ENCODE measurements around the gene CTNNA3. TPM values are rescaled to one million over a fixed set of nuclear protein-coding genes. Genes with fewer than 3 reads are reported as not detected.
A peak's percentile ranks its signal among the peaks of the same experiment; 100 is the strongest.

Gene CTNNA3
- total RNA-seq, 6 donors from 2014 or later = 0.20 to 2.0 TPM; not detected in 4

- Histone ChIP-seq H3K9me3 (no peaks in the 10 kb centered on the region), H3K36me3 (no peaks in the 10 kb centered on the region), H3K4me3 (no peak overlapping the region), H3K27ac (no peak overlapping the region), H3K4me1 (no peaks in the 10 kb centered on the region), H3K27me3 (no peaks in the 10 kb centered on the region)
- ATAC-seq (ENCODE audit: low FRiP score in 2 of 2) (no peak), DNase-seq (no peak)
- TF ChIP-seq EP300 (IDR thresholded peaks at IDR 0.05) (no peak), POLR2A (IDR thresholded peaks at IDR 0.05) (no peak), POLR2AphosphoS5 (IDR thresholded peaks at IDR 0.05) (no peak)
- TF ChIP-seq, protein P1, sequence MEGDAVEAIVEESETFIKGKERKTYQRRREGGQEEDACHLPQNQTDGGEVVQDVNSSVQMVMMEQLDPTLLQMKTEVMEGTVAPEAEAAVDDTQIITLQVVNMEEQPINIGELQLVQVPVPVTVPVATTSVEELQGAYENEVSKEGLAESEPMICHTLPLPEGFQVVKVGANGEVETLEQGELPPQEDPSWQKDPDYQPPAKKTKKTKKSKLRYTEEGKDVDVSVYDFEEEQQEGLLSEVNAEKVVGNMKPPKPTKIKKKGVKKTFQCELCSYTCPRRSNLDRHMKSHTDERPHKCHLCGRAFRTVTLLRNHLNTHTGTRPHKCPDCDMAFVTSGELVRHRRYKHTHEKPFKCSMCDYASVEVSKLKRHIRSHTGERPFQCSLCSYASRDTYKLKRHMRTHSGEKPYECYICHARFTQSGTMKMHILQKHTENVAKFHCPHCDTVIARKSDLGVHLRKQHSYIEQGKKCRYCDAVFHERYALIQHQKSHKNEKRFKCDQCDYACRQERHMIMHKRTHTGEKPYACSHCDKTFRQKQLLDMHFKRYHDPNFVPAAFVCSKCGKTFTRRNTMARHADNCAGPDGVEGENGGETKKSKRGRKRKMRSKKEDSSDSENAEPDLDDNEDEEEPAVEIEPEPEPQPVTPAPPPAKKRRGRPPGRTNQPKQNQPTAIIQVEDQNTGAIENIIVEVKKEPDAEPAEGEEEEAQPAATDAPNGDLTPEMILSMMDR (IDR thresholded peaks at IDR 0.05) = no peak
Measured at GRCh38 chr10:66934711-66935110, 761.3 kb downstream of the CTNNA3 start.

DNA sequence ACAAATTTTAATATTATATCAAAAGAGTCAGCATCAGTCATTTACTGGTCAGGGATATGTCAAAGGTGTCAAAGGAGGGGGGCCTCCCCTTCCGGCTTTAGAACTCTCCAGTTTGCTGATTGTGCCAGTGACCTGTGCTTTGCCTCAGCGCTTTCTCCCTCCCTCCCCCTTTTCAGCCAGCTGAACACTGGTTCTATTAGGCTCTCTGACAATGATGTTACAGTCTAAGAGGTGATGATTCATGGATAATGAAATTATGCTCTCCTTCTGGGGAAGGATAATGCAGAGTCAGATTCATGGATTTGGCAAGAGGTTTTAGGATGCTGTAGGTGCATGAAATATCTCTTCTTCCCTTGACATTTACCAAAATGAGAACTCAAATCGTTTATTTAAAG lies 764.0 kb downstream of the CTNNA3 start:
- Histone ChIP-seq H3K9me3 (no peaks in the 10 kb centered on the region), H3K27ac (no peak overlapping the region), H3K4me1 (no peaks in the 10 kb centered on the region), H3K4me3 (no peak overlapping the region), H3K36me3 (no peaks in the 10 kb centered on the region), H3K27me3 (peaks cover 0 to 4% (median 0%) of the 10 kb centered on the region in 4 donors)
- WGBS, 2 donors = 56 to 68% methylated on average over 3 of the region's 3 CpGs
- ATAC-seq (ENCODE audit: low FRiP score in 2 of 2) (no peak), DNase-seq (no peak)
- TF ChIP-seq, protein P1 (IDR thresholded peaks at IDR 0.05) = no peak
- TF ChIP-seq POLR2A (IDR thresholded peaks at IDR 0.05) (no peak), POLR2AphosphoS5 (IDR thresholded peaks at IDR 0.05) (no peak), EP300 (IDR thresholded peaks at IDR 0.05) (no peak)

DNA sequence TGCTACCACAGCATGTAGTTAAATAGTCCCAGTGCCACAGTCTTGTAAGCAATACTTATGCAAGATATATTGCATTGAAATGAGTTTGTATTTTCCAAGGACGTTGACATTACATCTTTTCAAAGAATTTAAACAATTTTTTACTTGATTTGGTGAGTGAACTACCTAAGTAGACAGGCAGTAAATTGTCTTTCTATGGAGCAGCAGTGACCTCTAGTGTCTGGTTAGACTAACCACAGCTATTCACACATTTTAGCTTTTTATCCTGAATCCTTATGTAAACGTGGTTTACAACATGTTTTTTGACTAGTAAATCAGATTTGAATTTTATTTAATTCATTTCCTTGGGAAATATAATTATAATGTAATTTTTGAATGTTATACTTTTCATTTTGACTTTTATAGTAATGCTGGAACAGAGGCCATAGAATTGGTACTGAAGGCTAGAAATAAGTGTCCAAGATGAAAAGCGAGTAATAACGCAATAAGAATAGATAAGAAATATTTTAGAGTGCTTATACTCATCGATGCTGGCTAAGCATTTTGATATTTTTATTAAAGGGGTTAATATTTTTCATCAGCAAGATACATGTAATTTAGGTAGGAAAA lies 764.6 kb downstream of the CTNNA3 start:
- WGBS, 2 donors = 32 to 34% methylated on average over 5 of the region's 5 CpGs
- Histone ChIP-seq H3K27me3 (peaks cover 0 to 4% (median 0%) of the 10 kb centered on the region in 4 donors), H3K4me1 (no peaks in the 10 kb centered on the region), H3K27ac (no peak overlapping the region), H3K4me3 (no peak overlapping the region), H3K9me3 (no peaks in the 10 kb centered on the region), H3K36me3 (no peaks in the 10 kb centered on the region)
- ATAC-seq (ENCODE audit: low FRiP score in 2 of 2) = peak in 1 of 2 donors; percentile 57
- TF ChIP-seq EP300 (IDR thresholded peaks at IDR 0.05) (no peak), POLR2AphosphoS5 (IDR thresholded peaks at IDR 0.05) (no peak), POLR2A (IDR thresholded peaks at IDR 0.05) (no peak)
- TF ChIP-seq, protein P1 (IDR thresholded peaks at IDR 0.05) = peak; percentile 34 to 65 (median 50)
- no peak for DNase-seq

DNA sequence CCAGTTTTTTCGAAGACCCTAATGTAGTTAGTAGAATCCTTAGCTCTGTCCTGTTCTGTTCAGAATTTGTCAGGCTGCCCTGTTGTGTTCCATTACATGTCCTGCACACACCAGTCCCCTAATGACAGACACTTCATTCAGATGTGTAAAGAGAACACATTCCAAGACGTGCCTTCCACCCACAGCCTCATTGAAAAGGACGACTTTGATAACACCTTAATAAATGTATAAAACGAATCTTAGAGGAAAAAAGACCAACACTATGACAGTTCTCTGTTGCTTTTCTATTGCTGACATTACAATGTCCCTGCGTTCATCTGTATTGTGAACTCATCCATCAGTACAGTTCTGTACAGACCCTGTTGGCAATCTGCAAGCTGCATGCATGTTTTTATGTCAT lies 766.6 kb downstream of the CTNNA3 start:
- Histone ChIP-seq H3K36me3 (no peaks in the 10 kb centered on the region), H3K27me3 (peaks cover 0 to 4% (median 0%) of the 10 kb centered on the region in 4 donors), H3K27ac (no peak overlapping the region), H3K4me3 (no peak overlapping the region), H3K9me3 (no peaks in the 10 kb centered on the region), H3K4me1 (peaks cover 0 to 8% (median 2%) of the 10 kb centered on the region in 4 donors)
- 46 to 51% methylated on average over 5 of the region's 5 CpGs for WGBS, 2 donors
- DNase-seq = no peak
- no peak for TF ChIP-seq POLR2A (IDR thresholded peaks at IDR 0.05)
- no peak for TF ChIP-seq POLR2AphosphoS5 (IDR thresholded peaks at IDR 0.05)
- TF ChIP-seq, protein P1 (IDR thresholded peaks at IDR 0.05) = no peak
- no peak for TF ChIP-seq EP300 (IDR thresholded peaks at IDR 0.05)
- no peak for ATAC-seq (ENCODE audit: low FRiP score in 2 of 2)

- WGBS, 2 donors = 34 to 41% methylated on average over 3 of the region's 3 CpGs
- H3K36me3 ChIP-seq = no peaks in the 10 kb centered on the region
- H3K4me1 ChIP-seq = peaks cover 0 to 8% (median 2%) of the 10 kb centered on the region in 4 donors
- H3K4me3 ChIP-seq = no peak overlapping the region
- TF ChIP-seq, protein P1 (IDR thresholded peaks at IDR 0.05) = no peak
- TF ChIP-seq POLR2A (IDR thresholded peaks at IDR 0.05) (no peak), EP300 (IDR thresholded peaks at IDR 0.05) (no peak), POLR2AphosphoS5 (IDR thresholded peaks at IDR 0.05) (no peak)
- no peak overlapping the region for H3K27ac ChIP-seq
- DNase-seq = no peak
- H3K27me3 ChIP-seq = peaks cover 0 to 4% (median 0%) of the 10 kb centered on the region in 4 donors
- H3K9me3 ChIP-seq = no peaks in the 10 kb centered on the region
- ATAC-seq (ENCODE audit: low FRiP score in 2 of 2) = no peak
Measured at GRCh38 chr10:66928776-66929175, 767.2 kb downstream of the CTNNA3 start.

All from upper lobe of left lung (tissue), 6 donors.